ENCODE results near the gene SLC2A10.
"Not testable (repeated sequence)": the region's sequence is repeated elsewhere in the genome, so short reads cannot be mapped to it uniquely, and the experiment has no call there.

The SLC2A10 gene
- total RNA-seq, result 0.10 to 1.2 reads per million in 2 donors

DNA sequence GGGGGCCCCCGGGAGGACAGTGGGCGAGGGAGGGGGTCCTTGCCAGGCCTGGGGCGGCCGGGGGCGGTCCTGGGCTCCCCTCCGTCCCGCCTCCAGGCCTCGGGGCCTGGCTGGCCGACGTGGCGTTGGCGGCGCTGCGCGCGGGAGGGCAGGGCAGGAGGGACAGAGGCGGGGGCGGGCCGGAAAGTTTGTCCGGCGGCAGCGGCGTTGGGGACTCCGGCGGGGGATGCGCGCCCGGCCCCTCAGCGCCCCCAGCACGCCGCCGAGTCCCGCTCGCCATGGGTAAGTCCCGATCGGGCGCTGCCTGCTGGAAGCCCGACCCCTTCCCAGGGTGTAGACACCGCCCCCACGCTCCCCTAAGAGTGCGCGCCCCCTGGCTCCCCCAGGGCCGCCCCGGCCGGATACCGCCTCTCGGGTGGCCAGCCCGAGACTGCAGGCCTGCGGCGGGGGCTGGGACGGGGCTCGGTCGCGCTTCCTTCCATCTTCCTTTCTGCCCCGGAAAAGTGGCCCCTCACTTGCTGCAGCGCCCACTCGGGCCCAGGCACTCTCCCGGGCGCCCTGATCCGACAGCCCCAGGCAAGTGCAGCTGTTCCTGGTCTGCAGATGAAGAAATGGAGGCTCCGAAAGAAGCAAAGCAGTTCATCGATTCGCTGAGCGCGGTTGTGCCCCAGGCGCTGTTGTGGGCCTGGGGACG is at the start of gene SLC2A10:
TSS of gene SLC2A10 (plus strand) at position 191 of the 694 bp plus-strand sequence. CDS start at position 279, 88 bp downstream.
- DNase-seq, result no peak

DNA sequence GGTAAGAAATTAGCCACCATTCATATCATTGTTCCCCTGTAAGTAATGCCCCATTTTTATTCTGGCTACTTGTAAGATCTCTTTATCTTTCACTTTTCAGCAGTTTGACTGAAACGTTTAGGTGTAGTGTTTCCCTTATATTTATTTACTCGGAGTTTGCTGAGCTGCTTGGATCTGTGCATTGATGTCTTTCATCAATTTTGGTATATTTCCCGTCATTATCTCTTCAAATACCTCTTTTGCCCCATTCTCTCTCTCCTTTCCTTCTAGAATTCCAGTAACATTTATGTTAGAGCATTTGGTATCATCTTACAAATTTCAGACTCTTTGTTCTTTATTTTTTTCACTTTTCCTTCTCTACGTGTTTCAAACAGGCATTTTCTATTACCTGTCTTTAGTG is 49.0 kb upstream of the SLC2A10 start:
- no peak for DNase-seq

DNA sequence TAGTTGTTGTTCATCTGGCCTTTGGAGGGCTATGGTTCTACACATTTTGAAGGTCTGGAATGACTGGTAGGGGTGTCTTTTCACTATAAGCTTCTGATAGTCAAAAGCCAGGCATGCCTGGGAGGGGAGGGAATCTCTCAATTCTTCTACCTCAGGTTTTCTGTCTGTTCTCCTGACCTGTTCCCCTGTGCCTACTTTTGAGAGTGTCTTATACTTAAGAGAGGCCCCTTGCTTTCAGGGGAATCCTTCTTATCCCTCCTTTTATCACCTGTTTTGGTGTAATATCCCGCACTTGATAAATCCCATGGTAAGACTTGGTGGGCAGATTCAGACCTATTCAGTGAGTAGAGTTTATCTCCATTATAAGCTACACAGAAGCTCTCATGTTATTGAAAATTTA is 47.8 kb upstream of the SLC2A10 start:
- DNase-seq, result no peak

DNA sequence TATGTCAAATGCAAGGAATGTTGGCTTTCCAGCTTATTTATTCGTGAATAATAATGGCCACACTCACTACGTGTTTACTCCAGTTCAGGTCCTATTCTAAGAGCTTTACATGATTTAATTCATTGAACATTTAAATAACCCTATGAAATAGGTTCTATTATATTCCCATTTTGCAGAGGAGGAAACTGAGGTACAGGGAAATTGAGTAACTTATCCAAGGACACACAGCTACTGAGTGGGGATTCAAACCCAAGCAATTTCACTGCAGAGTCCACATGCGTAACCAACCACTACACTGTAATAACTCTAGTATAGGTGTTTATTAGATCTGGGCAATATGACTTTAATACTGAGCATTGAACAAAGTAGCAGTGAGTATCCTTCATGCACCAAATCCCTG is 45.9 kb upstream of the SLC2A10 start:
- DNase-seq, result no peak

DNA sequence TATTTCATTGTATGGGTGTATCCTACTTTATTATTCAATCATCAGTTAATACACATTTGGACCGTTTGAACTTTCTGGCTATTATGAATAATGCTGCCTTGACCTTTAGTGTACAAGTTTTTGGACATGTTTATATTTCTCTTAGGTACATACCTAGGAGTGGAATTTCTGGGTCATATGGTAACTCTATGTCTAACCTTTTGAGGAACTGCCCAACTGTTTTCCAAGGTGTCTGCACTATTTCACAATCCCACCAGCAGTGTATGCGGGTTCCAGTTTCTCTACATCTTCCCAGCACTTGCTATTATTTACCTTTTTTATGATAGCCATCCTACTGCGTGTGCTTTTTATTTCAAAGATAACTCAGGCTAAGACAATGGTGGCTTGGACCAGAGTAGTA is 43.8 kb upstream of the SLC2A10 start:
- DNase-seq, result no peak

DNA sequence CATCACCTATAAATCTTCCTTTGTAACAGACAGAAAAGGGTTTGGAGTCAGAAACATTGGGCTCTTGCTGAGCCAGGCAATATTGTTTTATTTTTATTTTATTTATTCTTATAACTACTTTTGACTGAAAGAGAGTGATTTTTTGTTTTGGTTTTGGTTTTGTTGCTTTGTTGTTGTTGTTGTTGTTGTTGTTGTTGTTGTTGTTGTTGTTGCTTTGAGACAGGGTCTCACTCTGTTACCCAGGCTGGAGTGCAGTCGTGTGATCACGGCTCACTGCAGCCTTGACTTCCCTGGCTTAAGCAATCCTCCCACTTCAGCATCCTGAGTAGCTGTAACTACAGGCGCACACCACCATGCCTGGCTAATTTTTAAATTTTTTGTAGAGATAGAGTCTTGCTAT is 43.1 kb upstream of the SLC2A10 start:
- no peak for DNase-seq

DNA sequence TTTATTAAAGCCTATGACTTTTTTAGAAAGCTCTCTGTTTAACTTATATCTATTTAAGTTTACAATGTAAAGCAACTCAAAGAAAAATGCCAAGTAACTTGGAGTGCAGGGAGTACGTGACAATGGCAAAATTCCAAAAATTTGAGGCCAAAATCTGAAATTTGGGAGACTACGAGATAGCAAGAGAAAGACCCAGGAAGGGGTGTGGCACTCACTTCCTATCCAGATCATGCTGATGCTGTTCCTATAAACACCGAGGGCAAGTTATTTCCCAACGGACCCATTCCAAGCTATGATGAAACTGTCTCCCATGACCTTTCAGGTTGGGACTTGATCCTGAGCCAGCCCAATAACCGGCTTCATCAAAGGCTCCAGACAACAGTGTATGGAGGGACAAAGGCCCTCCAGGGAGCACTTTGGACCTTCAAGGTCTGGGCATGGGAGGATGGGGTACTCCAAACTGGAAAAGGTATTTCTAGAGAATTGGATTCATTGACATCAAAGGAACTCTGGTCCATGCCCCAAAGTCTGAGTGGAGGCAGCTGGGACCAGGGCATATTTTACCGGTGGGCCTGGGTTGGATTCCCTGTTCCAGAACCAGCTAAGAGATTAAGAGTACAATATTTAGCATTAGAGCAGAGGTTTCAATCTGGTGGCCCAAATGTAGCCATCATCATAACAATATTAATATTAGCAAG is 42.5 kb upstream of the SLC2A10 start:
- no peak for DNase-seq

DNA sequence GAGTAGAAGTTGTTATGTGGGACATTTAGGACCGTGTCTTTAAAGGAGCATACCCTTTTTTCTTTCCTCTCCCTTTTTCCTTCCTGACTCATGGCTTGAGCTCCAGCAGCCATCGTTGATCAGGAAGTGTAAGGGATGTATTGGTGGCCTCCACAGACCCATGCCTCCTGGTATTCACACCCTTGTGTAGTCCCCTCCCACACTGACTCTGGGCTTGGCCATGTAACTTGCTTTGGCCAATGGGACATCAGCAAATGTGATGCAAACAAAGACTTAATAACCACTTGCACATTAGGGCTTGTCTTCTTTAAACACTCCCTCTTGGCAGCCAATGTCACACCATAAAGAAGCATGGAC is 39.2 kb upstream of the SLC2A10 start:
- no peak for DNase-seq

DNA sequence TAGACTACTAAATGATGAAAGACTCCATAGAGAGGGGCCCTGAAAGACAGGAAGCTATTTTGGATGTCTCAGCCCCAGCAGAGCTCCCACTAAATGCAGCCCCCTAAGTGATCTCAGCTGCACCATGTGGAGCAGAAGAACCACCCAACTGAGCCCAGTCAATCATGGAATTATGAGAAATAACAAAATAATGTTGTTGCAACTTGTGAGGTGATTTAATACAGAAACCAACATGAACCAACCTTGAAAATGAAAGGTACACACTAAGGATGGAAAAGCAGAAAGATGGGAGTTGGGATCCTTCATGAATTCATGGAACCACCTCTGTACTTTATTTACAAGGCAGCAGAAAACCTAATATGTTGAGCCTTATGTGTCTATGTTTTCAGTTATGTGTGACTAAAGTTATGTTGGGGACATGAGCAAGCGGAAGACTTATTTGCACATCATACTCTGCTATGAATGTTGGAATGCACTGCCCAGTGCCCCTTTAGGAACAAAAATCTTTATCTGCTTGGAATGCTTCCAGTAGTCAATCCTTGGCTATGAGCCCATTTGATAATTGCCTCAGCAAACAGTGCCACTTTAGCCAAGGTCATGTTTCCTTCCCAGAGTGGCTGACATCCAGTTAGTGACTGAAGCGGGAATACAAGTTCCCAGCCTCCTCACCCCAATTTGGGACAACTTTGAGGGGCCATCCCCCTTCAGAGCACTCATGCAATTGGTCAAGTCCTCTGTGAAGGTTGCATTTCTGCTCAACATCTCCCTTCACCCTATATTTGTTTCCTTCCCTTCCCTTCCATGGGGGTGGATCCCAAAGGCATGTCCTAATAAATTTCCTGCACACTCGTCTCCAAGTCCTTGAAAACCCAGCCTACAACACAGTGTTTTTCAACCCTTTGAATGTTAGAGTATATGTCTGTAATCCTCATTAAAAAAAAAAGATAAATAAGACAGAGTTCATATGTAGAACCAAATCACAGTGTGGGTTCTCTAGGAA is 38.6 kb upstream of the SLC2A10 start:
- no peak for DNase-seq

DNA sequence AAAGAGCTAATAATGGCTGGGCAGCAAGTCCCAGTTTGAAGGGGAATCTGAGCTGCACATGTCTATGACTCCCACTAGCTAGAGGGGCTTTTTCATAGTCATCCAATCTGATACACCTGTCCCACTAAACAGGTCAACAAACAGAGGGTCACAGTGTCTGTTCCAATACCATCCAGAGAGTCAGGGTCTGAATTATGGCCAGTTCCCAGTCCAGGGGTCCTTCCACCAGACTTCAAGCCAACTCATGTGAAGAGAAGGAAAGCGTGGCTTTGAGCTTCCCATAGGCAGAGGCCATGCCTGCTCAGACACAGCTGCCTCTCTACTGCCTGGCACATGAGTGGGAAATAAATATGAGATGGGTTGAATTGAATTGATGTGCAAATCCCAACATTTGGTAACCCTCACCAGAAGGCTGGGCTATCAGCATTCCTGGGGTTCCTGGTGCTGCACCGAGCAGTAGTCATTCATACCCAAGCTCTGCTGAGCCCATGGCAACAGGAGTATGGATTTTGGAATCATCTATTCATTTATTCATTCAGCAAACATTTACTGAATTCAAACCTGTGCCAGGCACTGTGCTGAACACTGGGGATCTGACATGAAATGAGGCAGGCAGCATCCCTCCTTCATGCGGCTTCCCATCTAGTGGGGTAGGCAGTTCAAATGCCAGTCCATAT is 37.4 kb upstream of the SLC2A10 start:
- no peak for DNase-seq

DNA sequence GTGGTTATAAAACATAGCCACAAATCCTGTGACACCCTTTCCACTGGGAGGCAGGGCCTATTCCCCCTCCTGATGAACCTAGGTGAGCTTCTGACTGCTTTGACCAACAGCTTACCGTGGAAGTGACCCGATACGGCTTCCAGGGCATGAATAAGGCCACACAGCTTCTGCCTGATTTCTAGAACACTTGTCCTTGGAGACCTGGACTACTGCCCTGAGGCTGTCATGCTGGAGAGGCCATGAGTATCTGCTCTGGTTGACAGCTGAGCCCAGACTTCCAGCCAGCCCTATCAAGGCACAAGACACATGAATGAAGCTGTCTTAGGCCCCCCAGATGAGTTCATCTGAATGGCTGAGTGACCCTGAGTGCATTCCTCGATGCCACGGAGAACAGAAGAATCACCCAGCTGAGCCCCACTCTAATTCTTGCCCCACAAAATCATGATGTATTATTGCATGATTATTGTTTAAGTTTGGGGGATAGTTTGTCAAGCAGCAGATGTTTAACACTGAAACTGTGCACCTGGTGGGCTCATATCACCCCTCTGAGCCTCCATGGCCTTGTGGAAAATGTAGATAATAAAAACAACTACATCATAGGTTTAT is 36.8 kb upstream of the SLC2A10 start:
- no peak for DNase-seq

DNA sequence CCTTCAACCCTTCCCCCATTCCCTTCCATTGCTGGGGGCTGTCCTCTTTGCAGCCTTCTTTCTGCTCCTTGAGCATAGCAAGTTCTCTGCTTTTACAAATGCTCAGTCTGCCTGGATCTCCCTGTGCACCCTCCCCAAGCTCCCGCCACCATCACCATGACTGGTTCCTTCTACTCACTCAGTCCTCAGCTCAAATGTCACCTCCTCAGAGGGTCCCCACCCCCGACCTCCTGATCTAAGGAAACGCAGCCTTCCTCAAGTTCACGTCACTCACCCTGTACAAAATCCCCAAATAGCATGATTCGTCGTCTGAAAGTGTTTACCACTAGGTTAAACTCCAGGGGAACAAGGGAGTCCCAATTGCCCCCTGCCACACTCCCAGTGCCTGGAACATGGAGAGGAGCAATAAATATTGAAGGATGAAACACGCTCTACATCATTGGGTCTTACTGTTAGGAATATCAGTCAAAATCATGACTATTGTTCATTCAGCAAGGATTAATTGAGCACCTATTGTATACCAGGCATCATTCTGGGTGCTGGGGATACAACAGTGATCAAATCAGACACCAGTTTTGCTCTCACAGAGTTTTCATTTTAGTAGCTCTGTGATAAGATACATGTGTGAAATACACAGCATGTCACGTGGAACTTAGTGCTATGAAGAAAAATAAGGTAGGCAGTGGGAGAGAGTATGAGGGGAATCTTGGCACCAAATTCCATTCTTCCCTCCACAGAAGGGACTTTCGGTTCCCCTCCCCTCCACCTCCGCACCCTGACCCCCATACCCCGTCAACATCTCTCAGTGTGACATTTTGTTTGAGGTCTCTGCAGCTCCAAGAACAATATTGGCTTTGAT is 35.8 kb upstream of the SLC2A10 start:
- DNase-seq, result no peak

DNA sequence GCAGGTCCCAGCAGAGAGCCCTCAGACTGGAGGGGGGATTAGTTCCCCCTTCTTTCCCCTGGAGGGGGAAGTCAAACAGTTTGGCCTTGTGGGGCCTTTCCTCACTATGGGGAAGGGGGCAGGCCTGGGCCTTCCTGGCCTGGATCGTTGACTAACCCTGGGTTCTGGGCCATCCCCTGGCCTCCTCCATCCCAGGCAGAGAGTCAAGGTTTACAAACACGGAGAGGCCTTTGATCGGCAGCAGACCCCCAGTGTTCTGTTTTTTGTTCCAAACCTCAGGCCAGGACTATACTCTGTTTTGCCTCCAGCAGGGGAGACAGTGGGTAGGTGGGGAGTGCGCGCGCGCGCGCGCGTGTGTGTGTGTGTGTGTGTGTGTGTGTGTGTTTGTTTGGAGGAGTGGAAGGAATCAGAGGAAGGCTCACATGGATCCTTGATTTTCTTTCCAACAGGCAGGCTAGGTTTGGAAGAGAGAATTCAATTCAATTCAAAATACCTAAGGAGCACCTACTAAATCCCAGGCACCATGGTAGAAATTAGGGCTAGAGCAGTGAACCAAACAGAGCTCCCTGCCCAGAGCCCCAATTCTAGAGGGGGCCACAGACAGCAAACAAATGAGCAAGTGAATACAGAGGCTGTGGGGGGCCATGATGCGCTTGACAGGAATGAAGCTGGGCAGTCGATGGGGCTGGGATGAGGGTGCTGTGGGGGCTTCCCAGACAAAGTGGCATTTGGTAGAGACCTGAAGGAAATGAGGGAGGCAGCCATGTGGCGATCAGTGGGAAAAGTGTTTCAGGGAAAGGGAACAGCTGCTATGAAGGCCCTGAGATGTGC is 35.0 kb upstream of the SLC2A10 start:
- no peak for DNase-seq

DNA sequence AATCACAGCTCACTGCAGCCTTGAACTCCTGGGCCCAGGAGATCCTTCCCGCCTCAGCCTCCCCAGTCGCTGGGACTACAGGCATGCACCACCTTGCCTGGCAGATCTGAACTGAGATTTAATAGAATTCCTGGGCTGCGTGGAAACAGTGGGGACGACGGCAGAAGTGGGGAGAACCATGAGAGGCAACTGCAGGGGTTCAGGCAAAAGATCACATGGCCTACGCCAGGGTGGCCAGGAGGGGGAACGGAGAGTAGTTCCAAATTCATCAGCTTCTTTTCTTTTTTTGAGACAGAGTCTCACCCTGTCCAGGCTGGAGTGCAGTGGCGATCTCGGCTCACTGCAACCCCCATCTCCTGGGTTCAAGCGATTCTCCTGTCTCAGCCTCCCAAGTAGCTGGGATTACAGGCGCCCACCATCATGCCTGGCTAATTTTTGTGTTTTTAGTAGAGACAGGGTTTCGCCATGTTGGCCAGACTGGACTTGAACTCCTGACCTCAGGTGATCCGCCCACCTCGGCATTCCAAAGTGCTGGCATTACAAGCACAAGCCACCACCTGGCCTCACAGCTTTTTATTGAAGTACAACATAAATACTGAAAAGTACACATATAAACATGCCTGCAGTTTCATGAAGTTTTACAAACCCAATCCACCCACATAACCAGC is 32.7 kb upstream of the SLC2A10 start:
- not testable (repeated sequence) for DNase-seq

DNA sequence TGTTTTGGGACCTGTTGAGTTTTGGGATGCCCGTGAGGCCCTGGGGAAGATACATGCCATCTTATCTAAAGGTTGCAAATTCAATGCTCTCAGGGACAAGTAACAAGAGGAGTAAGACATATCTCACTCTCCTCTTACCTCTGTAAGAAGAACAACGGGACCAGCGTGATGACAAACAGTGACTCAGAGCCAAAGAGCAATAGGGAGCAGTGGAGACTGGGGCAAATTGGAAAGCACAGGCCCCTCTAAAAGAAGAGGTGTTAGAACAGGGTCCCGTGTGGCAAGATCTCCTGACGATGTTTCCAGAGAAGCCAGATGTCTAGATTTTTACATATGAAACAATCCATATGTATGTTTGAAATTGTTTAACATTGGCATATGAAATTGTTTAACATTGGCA is 31.8 kb upstream of the SLC2A10 start:
- DNase-seq, result no peak

DNA sequence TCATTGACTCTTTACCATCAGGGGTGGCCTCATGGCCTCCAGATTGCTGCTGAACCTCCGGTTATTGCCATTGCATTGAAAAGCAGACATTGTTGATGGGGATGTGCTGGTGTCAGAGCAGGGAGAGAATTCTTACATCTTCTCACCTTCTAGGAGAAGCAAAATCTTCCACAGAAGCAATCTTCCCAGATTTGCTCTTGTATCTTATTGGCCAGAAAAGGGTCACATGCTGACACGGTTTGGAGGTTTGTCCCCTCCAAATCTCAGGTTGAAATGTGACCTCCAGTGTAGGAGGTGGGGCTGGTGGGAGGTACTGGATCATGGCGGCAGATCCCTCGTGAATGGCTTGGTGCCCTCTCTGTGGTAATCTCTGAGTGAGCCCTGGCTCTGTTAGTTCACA is 30.9 kb upstream of the SLC2A10 start:
- no peak for DNase-seq

DNA sequence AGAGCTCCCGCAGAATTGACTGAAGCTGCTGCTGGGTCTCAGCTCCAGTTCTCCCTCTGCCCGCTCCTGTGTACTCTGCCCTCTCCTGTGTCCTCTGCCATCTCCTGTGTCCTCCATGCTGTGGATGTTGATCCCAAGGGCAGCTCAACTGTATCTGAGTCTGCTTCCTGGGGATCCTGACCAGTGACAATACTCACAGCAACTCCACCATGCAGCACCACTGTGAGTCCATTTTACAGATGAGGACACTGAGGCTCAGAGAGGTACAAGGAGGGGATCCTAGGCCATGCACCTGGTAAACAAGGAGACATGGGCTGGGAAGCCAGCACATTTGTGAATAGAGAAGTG is 28.8 kb upstream of the SLC2A10 start:
- DNase-seq, result no peak

DNA sequence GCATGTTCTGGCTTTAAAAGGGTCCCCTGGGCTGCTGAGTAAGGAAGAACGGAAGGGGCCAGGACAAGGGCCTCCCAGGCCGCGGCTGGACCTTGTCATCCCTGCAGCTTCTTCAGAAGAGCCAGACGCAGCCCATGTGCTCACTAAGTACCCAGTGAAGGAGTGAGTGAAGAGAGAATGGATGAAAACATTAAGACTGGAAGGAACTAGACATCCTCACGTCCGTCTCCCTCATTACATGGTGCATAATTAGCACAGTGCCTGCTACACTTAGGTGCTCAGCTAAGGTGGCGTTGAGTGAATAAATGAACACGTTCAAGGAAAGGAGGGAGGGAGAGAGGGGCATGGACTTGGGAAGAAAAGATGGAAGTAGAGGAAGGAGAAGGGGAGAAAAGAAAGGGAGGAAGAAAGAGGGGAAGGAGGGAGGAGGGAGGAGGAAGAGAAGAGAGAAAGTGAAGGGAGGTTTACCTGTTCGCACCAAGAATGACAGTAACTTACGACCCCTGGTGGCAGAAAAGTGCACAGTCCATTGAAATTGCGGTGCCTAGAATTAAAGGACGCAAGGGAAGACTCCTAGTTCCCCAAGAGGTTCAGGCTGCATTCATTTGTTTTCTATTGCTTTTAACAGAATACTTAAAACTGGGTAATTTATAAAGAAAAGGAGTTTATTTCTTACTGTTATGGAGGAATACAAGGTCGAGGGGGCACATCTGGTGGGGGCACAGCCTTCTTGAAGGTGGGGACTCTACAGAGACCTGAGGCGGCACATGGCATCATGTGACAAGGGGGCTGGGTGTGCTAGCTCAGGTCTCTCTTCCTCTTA is 28.2 kb upstream of the SLC2A10 start:
- DNase-seq, result no peak

All from activated gamma-delta T cell (primary cell).